SU-DHL-6 (cell line): ENCODE data around the gene ARID5B.

Experiments used
- H2AFZ ChIP-seq: fragments of 200-600 bp; sonication (generic); 2 replicates; pipeline ENCODE4 v1.6.1; 2014; ENCODE audit warnings: low read depth, mild to moderate bottlenecking, moderate library complexity, mixed read lengths, antibody characterized with exemption, low read length; ENCODE audit not compliant: severe bottlenecking
- H3F3A ChIP-seq: fragments of 200-600 bp; shearing (Covaris generic); 2 replicates; pipeline ENCODE4 v1.6.0; 2016; ENCODE audit warnings: antibody characterized with exemption, mild to moderate bottlenecking; ENCODE audit not compliant: insufficient read depth
- H3K27ac ChIP-seq: fragments of 200-600 bp; sonication (generic); 2 replicates; pipeline ENCODE4 v1.5.1; 2016; ENCODE audit warnings: low read depth, mild to moderate bottlenecking, low read length, moderate library complexity, mixed read lengths
- H3K27me3 ChIP-seq: fragments of 200-600 bp; sonication (generic), shearing (Covaris generic); 2 replicates; pipeline ENCODE4 v1.6.0; 2014; ENCODE audit warnings: mild to moderate bottlenecking, low read length
- H3K36me3 ChIP-seq: fragments of 200-600 bp; sonication (generic); 2 replicates; pipeline ENCODE4 v1.6.1; 2014; ENCODE audit warnings: mild to moderate bottlenecking, low read length, mixed read lengths
- H3K4me2 ChIP-seq: fragments of 300-600, 200-600 bp; shearing (Covaris generic), sonication (generic); 2 replicates; pipeline ENCODE4 v1.6.0; 2014; ENCODE audit warnings: low read length, low read depth, mild to moderate bottlenecking; ENCODE audit not compliant: poor library complexity, severe bottlenecking
- H3K4me3 ChIP-seq: fragments of 200-600 bp; sonication (generic); 2 replicates; pipeline ENCODE4 v1.5.1; 2014; ENCODE audit warnings: antibody characterized with exemption, low read length, mild to moderate bottlenecking, mixed read lengths; ENCODE audit not compliant: insufficient read depth, poor library complexity, severe bottlenecking
- H3K79me2 ChIP-seq: fragments of 200-600 bp; sonication (generic); 2 replicates; pipeline ENCODE4 v1.6.1; 2014; ENCODE audit warnings: mild to moderate bottlenecking, low read length, moderate library complexity; ENCODE audit not compliant: insufficient read depth
- H3K9ac ChIP-seq: fragments of 200-600 bp; sonication (generic); 2 replicates; pipeline ENCODE4 v1.7.0; 2014; ENCODE audit warnings: mild to moderate bottlenecking, low read length
- H3K9me2 ChIP-seq: fragments of 200-600 bp; sonication (generic); replicated peaks from 2 replicates; pipeline ENCODE4 v1.6.1; 2014; ENCODE audit warnings: low read length; ENCODE audit not compliant: insufficient read depth
- H3K9me3 ChIP-seq: fragments of 200-600 bp; sonication (generic); 2 replicates; pipeline ENCODE4 v1.6.1; 2014; ENCODE audit warnings: low read length, mixed read lengths; ENCODE audit not compliant: insufficient read depth
- H4K20me1 ChIP-seq: fragments of 200-600 bp; sonication (generic); 2 replicates; pipeline ENCODE4 v1.6.1; 2014; ENCODE audit warnings: low read depth, mild to moderate bottlenecking, antibody characterized with exemption, low read length, moderate library complexity, mixed read lengths
- CTCF ChIP-seq: fragments of 200-600 bp; sonication (generic); IDR thresholded peaks from one replicate; pipeline ENCODE4 v1.5.1; 2017; ENCODE audit warnings: antibody characterized with exemption, mild to moderate bottlenecking, low read length, moderate library complexity; ENCODE audit not compliant: insufficient read depth, poor library complexity, severe bottlenecking
- EZH2phosphoT487 ChIP-seq: fragments of 200-600 bp; sonication (generic), shearing (Covaris generic); conservative IDR thresholded peaks from 2 replicates; pipeline ENCODE4 v1.6.1; 2018; ENCODE audit warnings: mild to moderate bottlenecking, antibody characterized with exemption, low read length, moderate library complexity, mixed read lengths

The ARID5B gene

GRCh38 chr10:62056219-62056618 is 154.7 kb downstream of the ARID5B start:
- Histone ChIP-seq H3K4me2 (peak overlapping the region; percentile 94), H2AFZ (no peak overlapping the region), H4K20me1 (no peaks in the 10 kb centered on the region), H3K9me2 (no peaks in the 10 kb centered on the region), H3F3A (peaks cover 15% of the 10 kb centered on the region), H3K27me3 (no peaks in the 10 kb centered on the region), H3K4me3 (peak overlapping the region; percentile 39), H3K36me3 (peaks cover 73% of the 10 kb centered on the region), H3K27ac (peak overlapping the region; percentile 96), H3K79me2 (peaks cover 78% of the 10 kb centered on the region), H3K9me3 (no peaks in the 10 kb centered on the region), H3K9ac (peak overlapping the region; percentile 49)
- TF ChIP-seq CTCF (no peak), EZH2phosphoT487 (no peak)

GRCh38 chr10:62056698-62057097 is 155.2 kb downstream of the ARID5B start:
- Histone ChIP-seq H3K79me2 (peaks cover 73% of the 10 kb centered on the region), H3K9me3 (no peaks in the 10 kb centered on the region), H3K9me2 (no peaks in the 10 kb centered on the region), H3K4me3 (no peak overlapping the region), H3K4me2 (peak overlapping the region; percentile 94), H3K36me3 (peaks cover 70% of the 10 kb centered on the region), H3K27ac (peak overlapping the region; percentile 96; the same call in 1 of the 2 replicates), H3K27me3 (no peaks in the 10 kb centered on the region), H2AFZ (no peak overlapping the region), H4K20me1 (no peaks in the 10 kb centered on the region), H3F3A (peaks cover 11% of the 10 kb centered on the region; the same call in 1 of the 2 replicates), H3K9ac (no peak overlapping the region)
- TF ChIP-seq EZH2phosphoT487 (no peak), CTCF (no peak)

GRCh38 chr10:62057359-62057758 is 155.9 kb downstream of the ARID5B start:
- no peak overlapping the region for H2AFZ ChIP-seq
- H3K9me3 ChIP-seq = no peaks in the 10 kb centered on the region
- H3K36me3 ChIP-seq = peaks cover 66% of the 10 kb centered on the region
- H3K27me3 ChIP-seq = no peaks in the 10 kb centered on the region
- no peaks in the 10 kb centered on the region for H3K9me2 ChIP-seq
- H3K27ac ChIP-seq = no peak overlapping the region
- H3K4me2 ChIP-seq = no peak overlapping the region
- no peak for TF ChIP-seq EZH2phosphoT487
- TF ChIP-seq CTCF = no peak
- H3K79me2 ChIP-seq = peaks cover 67% of the 10 kb centered on the region
- no peaks in the 10 kb centered on the region for H4K20me1 ChIP-seq
- H3F3A ChIP-seq = peaks cover 16% of the 10 kb centered on the region; the same call in 1 of the 2 replicates
- no peak overlapping the region for H3K9ac ChIP-seq
- no peak overlapping the region for H3K4me3 ChIP-seq
